ENCODE data around the gene PRR5L. TPM values are rescaled to one million over a fixed set of nuclear protein-coding genes. Genes with fewer than 3 reads are reported as not detected.

PRR5L gene
- total RNA-seq, 4 donors from 2014 or later, result 1.1 to 3.4 (median 1.7) TPM

- intact Hi-C loops (cut with DNase I; ENCODE audit: low total_unique reads), result no loop called here
- TF ChIP-seq POLR2A (IDR thresholded peaks at IDR 0.05), result no peak
- TF ChIP-seq CTCF (IDR thresholded peaks at IDR 0.05), result no peak
- H3K4me3 ChIP-seq (ENCODE audit: low read depth, poor library complexity, severe bottlenecking), result no peak overlapping the region
- WGBS, 2 donors, result 64 to 71% methylated on average over 4 of the region's 4 CpGs
- no peak for DNase-seq (ENCODE audit: low spot score in 2 of 2)
These were observed 191.5 kb downstream of the PRR5L start for GRCh38 chr11:36487619-36488018.

GRCh38 chr11:36488096-36488495 lies 192.0 kb downstream of the PRR5L start:
- TF ChIP-seq CTCF (IDR thresholded peaks at IDR 0.05) (no peak), POLR2A (IDR thresholded peaks at IDR 0.05) (no peak)
- DNase-seq (ENCODE audit: low spot score in 2 of 2), result no peak
- intact Hi-C loops (cut with DNase I; ENCODE audit: low total_unique reads), result no loop called here
- no peak overlapping the region for H3K4me3 ChIP-seq (ENCODE audit: low read depth, poor library complexity, severe bottlenecking)
- WGBS, 2 donors, result 60 to 69% methylated on average over 5 of the region's 5 CpGs

GRCh38 chr11:36490026-36490806 lies 194.1 kb downstream of the PRR5L start:
- WGBS, 2 donors, result 85% methylated on average over 16 of the region's 16 CpGs
- H3K4me3 ChIP-seq (ENCODE audit: low read depth, poor library complexity, severe bottlenecking), result no peak overlapping the region
- intact Hi-C loops (cut with DNase I; ENCODE audit: low total_unique reads), result loop anchor here (5.0 kb wide), 1 partner anchor 193 kb away; the partner anchor contains the start of gene PRR5L
- no peak for DNase-seq (ENCODE audit: low spot score in 2 of 2)
- TF ChIP-seq POLR2A (IDR thresholded peaks at IDR 0.05), result no peak
- no peak for TF ChIP-seq CTCF (IDR thresholded peaks at IDR 0.05)

DNA sequence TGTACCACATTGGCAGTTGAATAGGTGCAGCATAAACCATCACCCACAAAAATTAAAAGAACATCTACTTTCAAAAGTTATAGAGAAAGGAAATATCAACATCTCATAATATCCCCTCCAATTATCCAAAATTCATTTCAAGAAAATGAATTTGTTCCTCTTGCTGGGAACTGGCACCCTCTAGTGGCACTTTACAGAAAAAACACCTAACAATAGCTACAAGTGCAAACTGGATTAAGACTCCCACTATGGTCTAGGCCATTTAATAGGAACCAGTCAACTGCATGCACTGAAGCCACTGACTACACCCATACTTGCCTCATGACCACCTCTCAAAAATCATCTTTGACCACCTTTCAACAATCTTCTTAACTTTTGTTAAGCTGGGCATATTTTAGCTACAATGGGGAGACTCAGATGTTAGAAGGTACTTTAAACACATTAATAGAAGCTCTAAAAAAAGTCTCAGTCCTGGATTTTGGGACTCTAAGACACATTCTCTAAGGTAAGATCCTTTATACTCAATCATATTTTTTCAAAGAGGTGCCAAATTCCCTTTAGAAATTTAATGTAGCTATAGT lies 196.7 kb downstream of the PRR5L start:
- no peak for TF ChIP-seq CTCF (IDR thresholded peaks at IDR 0.05)
- TF ChIP-seq POLR2A (IDR thresholded peaks at IDR 0.05), result no peak
- DNase-seq (ENCODE audit: low spot score in 2 of 2), result no peak
- H3K4me3 ChIP-seq (ENCODE audit: low read depth, poor library complexity, severe bottlenecking), result no peak overlapping the region
- intact Hi-C loops (cut with DNase I; ENCODE audit: low total_unique reads), result loop anchor here (5.0 kb wide), 1 partner anchor 196 kb away; the partner anchor contains the start of gene PRR5L

DNA sequence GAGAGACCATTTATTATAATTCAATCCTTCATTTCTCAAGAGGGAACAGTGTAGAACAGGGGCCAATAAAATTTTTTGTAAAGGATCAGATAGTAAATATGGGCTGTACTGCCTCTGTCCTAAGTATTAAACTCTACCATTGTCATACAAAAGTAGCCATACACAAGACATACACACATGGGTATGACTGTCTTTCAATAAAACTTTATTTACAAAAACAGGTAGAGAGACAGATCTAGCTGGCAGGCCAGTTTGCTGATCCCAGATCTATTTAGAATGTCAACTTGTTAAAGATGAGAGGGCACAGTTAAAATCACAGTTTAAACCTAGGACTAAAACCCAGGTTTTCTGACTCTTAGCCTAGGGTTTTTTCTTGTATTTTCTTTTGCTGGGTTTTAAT lies 197.2 kb downstream of the PRR5L start:
- no peak for DNase-seq (ENCODE audit: low spot score in 2 of 2)
- H3K4me3 ChIP-seq (ENCODE audit: low read depth, poor library complexity, severe bottlenecking), result no peak overlapping the region
- TF ChIP-seq POLR2A (IDR thresholded peaks at IDR 0.05) (no peak), CTCF (IDR thresholded peaks at IDR 0.05) (no peak)
- intact Hi-C loops (cut with DNase I; ENCODE audit: low total_unique reads), result loop anchor here (5.0 kb wide), 1 partner anchor 196 kb away; the partner anchor contains the start of gene PRR5L
